Fibroblast of lung (primary cell): Measurements from ENCODE around the gene KCNMA1.

ENCODE experiments used
- CTCF ChIP-seq, 2 donors: IDR thresholded peaks in 1 of 2; conservative IDR thresholded peaks in 1 of 2; 1 replicate in 1 of 2; 2 replicates in 1 of 2; pipeline ENCODE4 v1.5.1; 2011 to 2012; ENCODE audit warnings: low read length in 2 of 2, control low read depth in 1 of 2, inconsistent platforms in 1 of 2, low read depth in 1 of 2, mild to moderate bottlenecking in 1 of 2
- EZH2 ChIP-seq: IDR thresholded peaks from 2 replicates; pipeline ENCODE4 v1.5.1; 2012; ENCODE audit warnings: low read length, control low read depth, mild to moderate bottlenecking; ENCODE audit errors: missing control alignments

- TF ChIP-seq CTCF (conservative IDR thresholded peaks at IDR 0.05 in 1 of 2, IDR thresholded peaks at IDR 0.05 in 1 of 2; ENCODE audit: low read depth in 1 of 2, low read length in 2 of 2) (no peak), EZH2 (no peak)
These were observed 224.4 kb downstream of the KCNMA1 start for GRCh38 chr10:77413231-77413630.
